Esophagus squamous epithelium (tissue), 4 donors: ENCODE data around the gene GRIK1.

ENCODE experiments used
- CTCF ChIP-seq, 6 experiments: fragments of 450-650 bp in 4 of 6; fragments of 200-600 bp in 2 of 6; sonication (generic) in 2 of 6; IDR thresholded peaks; one replicate each; pipeline ENCODE4 v1.5.1; 2016 to 2019; ENCODE audit warnings: antibody characterized with exemption in 6 of 6, mild to moderate bottlenecking in 4 of 6, moderate library complexity in 4 of 6
- POLR2A ChIP-seq, 4 donors: fragments of 450-650 bp; IDR thresholded peaks; one replicate each; pipeline ENCODE4 v1.6.1; 2017; ENCODE audit warnings: antibody characterized with exemption in 4 of 4, mild to moderate bottlenecking in 4 of 4, moderate library complexity in 3 of 4

- TF ChIP-seq POLR2A (IDR thresholded peaks at IDR 0.05) = no peak
- TF ChIP-seq CTCF (IDR thresholded peaks at IDR 0.05) = no peak
These were observed 202.6 kb downstream of the GRIK1 start for GRCh38 chr21:29737186-29737585.
